Femur (tissue), 1 donor: Measurements from ENCODE around the gene TAS2R1.

Experiments used
- DNase-seq: peaks from one replicate; pipeline ENCODE4 v3.0.0-alpha.2; 2017

Gene TAS2R1

GRCh38 chr5:9630251-9630650, at the start of gene TAS2R1:
Gene TAS2R1 (minus strand): TSS chr5:9630351. CDS start chr5:9630032, 319 bp downstream.
- no peak for DNase-seq

- no peak for DNase-seq
Observed at GRCh38 chr5:9670371-9670770, 40.2 kb upstream of the TAS2R1 start.

GRCh38 chr5:9667906-9668305, 37.8 kb upstream of the TAS2R1 start:
- no peak for DNase-seq

GRCh38 chr5:9663891-9664290, 33.7 kb upstream of the TAS2R1 start:
- DNase-seq, result no peak

GRCh38 chr5:9661316-9662015, 31.3 kb upstream of the TAS2R1 start:
- no peak for DNase-seq

- no peak for DNase-seq
Observed at GRCh38 chr5:9658706-9659105, 28.6 kb upstream of the TAS2R1 start.

GRCh38 chr5:9657819-9658218, 27.7 kb upstream of the TAS2R1 start:
- no peak for DNase-seq

GRCh38 chr5:9655641-9656040, 25.5 kb upstream of the TAS2R1 start:
- no peak for DNase-seq

- no peak for DNase-seq
Observed at GRCh38 chr5:9654886-9655285, 24.7 kb upstream of the TAS2R1 start.

- peak; percentile 77 for DNase-seq
Observed at GRCh38 chr5:9653811-9654210, 23.7 kb upstream of the TAS2R1 start.

GRCh38 chr5:9653061-9653460, 22.9 kb upstream of the TAS2R1 start:
- no peak for DNase-seq

- no peak for DNase-seq
Observed at GRCh38 chr5:9652295-9652694, 22.1 kb upstream of the TAS2R1 start.

GRCh38 chr5:9646843-9647242, 16.7 kb upstream of the TAS2R1 start:
- DNase-seq, result no peak

- no peak for DNase-seq
Observed at GRCh38 chr5:9644630-9645029, 14.5 kb upstream of the TAS2R1 start.

- no peak for DNase-seq
Observed at GRCh38 chr5:9642621-9643020, 12.5 kb upstream of the TAS2R1 start.

- no peak for DNase-seq
Observed at GRCh38 chr5:9641806-9642355, 11.7 kb upstream of the TAS2R1 start.

GRCh38 chr5:9632495-9632894, 2.3 kb upstream of the TAS2R1 start:
- DNase-seq, result no peak

- no peak for DNase-seq
Observed at GRCh38 chr5:9627541-9627940, 2.6 kb downstream of the TAS2R1 start.

GRCh38 chr5:9626955-9627354, 3.2 kb downstream of the TAS2R1 start:
- no peak for DNase-seq

- DNase-seq, result no peak
Observed at GRCh38 chr5:9625731-9626130, 4.4 kb downstream of the TAS2R1 start.

GRCh38 chr5:9625286-9625685, 4.9 kb downstream of the TAS2R1 start:
- DNase-seq, result no peak

GRCh38 chr5:9624196-9624947, 5.8 kb downstream of the TAS2R1 start:
- no peak for DNase-seq

GRCh38 chr5:9623661-9624060, 6.5 kb downstream of the TAS2R1 start:
- DNase-seq, result no peak

GRCh38 chr5:9622971-9623421, 7.2 kb downstream of the TAS2R1 start:
- DNase-seq, result no peak
